GM18526 (cell line): ENCODE data around the gene KMT5C.

Experiments
- POLR2A ChIP-seq: IDR thresholded peaks from 3 replicates; pipeline ENCODE4 v1.6.1; 2011; ENCODE audit not compliant: insufficient read length; ENCODE audit errors: extremely low read depth

The KMT5C gene

DNA sequence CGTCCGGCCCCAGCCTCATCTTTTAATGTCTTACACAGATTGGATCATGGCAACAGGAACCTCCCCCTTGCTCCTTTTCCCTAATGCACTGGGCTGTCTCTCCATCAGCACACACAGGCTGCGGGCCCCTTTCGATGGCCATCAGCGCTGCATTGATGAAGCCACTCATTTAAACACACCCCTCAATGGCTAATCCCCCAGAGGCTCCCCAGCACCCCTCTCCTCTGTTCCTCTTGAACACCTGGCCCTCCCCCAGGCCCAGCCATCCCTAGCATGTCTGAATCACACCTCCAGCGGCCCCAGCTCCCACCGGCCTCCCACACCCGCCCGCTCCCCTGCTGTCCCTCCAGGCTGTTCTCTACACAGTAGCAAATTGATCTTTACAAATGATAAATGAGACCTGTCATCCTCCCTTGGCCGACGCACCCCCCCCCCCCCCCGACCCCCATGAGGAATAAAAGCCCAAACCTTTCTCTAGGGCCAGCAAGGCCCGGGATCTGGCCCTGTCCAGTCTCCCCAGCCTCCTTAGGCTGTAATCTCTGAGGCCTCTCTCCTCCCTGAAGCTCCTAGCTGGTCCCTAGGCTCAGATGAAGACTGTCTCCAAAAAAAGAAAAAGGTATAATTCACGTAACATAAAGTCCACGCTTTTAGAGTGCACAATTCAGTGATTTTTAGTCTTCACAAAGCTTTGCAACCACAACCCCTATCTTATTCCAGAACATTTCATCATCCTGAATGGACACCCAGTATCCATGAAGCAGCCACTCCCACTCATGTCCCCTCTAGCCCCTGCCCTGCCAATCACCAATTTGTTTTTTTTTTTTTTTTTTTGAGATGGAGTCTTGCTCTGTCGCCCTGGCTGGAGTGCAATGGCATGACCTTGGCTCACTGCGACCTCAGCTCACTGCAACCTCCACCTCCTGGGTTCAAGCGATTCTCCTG lies 53.4 kb downstream of the KMT5C start:
- no peak for TF ChIP-seq POLR2A
